Neural progenitor cell (in vitro differentiated cells): Measurements from ENCODE around the gene OVOL1. TPM values are rescaled to one million over a fixed set of nuclear protein-coding genes. Genes with fewer than 3 reads are reported as not detected.

Experiments
- DNase-seq: peaks from one replicate; pipeline ENCODE4 v3.0.0-alpha.2; 2016; ENCODE audit warnings: low spot score
- H2AFZ ChIP-seq: fragments of 200-600 bp; sonication (generic); replicated peaks from 2 replicates; pipeline ENCODE4 v1.6.1; 2016; ENCODE audit warnings: antibody characterized with exemption
- H3F3A ChIP-seq: fragments of 200-600 bp; sonication (generic); 2 replicates; pipeline ENCODE4 v1.6.1; 2016; ENCODE audit warnings: antibody characterized with exemption, low read depth
- H3K27ac ChIP-seq: fragments of 200-600 bp; sonication (generic); 2 replicates; pipeline ENCODE4 v1.5.1; 2016; ENCODE audit warnings: mild to moderate bottlenecking
- H3K27me3 ChIP-seq: fragments of 200-600 bp; sonication (generic); 2 replicates; pipeline ENCODE4 v1.6.1; 2016; ENCODE audit warnings: mild to moderate bottlenecking, moderate library complexity
- H3K36me3 ChIP-seq: fragments of 200-600 bp; sonication (generic); 2 replicates; pipeline ENCODE4 v1.5.1; 2016
- H3K4me1 ChIP-seq: fragments of 200-600 bp; sonication (generic); 2 replicates; pipeline ENCODE4 v1.6.1; 2016; ENCODE audit warnings: mixed run types
- H3K4me2 ChIP-seq: fragments of 200-600 bp; sonication (generic); 2 replicates; pipeline ENCODE4 v1.6.1; 2016
- H3K4me3 ChIP-seq: fragments of 200-600 bp; sonication (generic); 2 replicates; pipeline ENCODE4 v1.5.1; 2016
- H3K79me2 ChIP-seq: fragments of 200-600 bp; sonication (generic); 2 replicates; pipeline ENCODE4 v1.6.1; 2016; ENCODE audit warnings: low read depth
- H3K9ac ChIP-seq: fragments of 200-600 bp; sonication (generic); 2 replicates; pipeline ENCODE4 v1.6.1; 2016
- H3K9me3 ChIP-seq: fragments of 200-600 bp; sonication (generic); 2 replicates; pipeline ENCODE4 v1.5.1; 2016; ENCODE audit warnings: low read depth
- H4K20me1 ChIP-seq: fragments of 200-600 bp; sonication (generic); 2 replicates; pipeline ENCODE4 v1.6.1; 2016; ENCODE audit warnings: low read depth
- H3K27ac Mint-ChIP-seq: 3 replicates; pipeline ENCODE4 v1.8.0; 2021; ENCODE audit warnings: mixed read lengths
- H3K27me3 Mint-ChIP-seq: 2 replicates; pipeline ENCODE4 v1.8.0; 2022; ENCODE audit warnings: low read depth, mild to moderate bottlenecking, inconsistent platforms, moderate library complexity, mixed read lengths; ENCODE audit not compliant: insufficient read depth
- H3K36me3 Mint-ChIP-seq: 3 replicates; pipeline ENCODE4 v1.8.0; 2021; ENCODE audit warnings: mixed read lengths
- H3K4me1 Mint-ChIP-seq: 3 replicates; pipeline ENCODE4 v1.8.0; 2021; ENCODE audit warnings: mixed read lengths
- H3K4me3 Mint-ChIP-seq: 3 replicates; pipeline ENCODE4 v1.8.0; 2021; ENCODE audit warnings: mild to moderate bottlenecking, moderate library complexity, mixed read lengths
- H3K9me3 Mint-ChIP-seq: 3 replicates; pipeline ENCODE4 v1.8.0; 2020; ENCODE audit warnings: mixed read lengths
- CTCF ChIP-seq: fragments of 200-600 bp; sonication (generic); IDR thresholded peaks from 2 replicates; pipeline ENCODE4 v1.5.1; 2017; ENCODE audit warnings: antibody characterized with exemption, mild to moderate bottlenecking
- EZH2 ChIP-seq: fragments of 200-600 bp; sonication (generic); IDR thresholded peaks from 2 replicates; pipeline ENCODE4 v1.6.1; 2017; ENCODE audit warnings: antibody characterized with exemption, mild to moderate bottlenecking, moderate library complexity
- EZH2phosphoT487 ChIP-seq: fragments of 200-600 bp; sonication (generic); IDR thresholded peaks from 2 replicates; pipeline ENCODE4 v1.6.1; 2017; ENCODE audit warnings: antibody characterized with exemption
- total RNA-seq: library from RNA; depleted of rRNA; stranded (reverse); fragments of >200 nt; gene quantifications from 2 replicates; pipeline ENCODE4 v1.2.3, GENCODE V29; 2015; ENCODE audit warnings: low replicate concordance

The OVOL1 gene
- total RNA-seq, 1 donor from 2014 or later, result not detected

DNA sequence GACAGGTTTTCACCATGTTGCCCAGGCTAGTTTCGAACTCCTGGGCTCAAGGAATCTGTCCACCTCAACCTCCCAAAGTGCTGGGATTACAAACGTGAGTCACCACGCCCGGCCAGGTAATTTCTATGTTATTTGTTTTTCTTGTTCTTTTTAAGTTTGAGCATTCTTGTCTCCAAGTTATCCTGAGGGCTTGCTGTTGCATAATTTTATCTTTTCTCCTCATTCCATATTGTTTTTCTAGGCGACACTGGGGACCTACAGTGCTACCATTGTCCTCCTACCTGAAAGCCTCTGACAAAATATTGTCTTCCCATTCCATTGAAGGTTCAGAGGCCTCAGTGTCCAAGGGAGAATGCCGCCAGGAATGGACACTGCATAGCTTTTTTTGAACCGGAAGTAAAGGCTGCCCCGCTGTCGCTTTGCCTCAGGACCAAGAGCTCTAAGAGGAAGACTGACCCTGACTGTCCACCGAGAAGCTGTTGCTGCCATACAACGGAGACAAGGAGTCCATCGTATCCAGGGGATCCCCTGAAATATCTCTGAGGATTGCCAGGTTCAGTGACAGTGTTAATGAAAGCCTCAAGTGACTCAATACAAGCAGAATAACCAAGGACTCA is 15.8 kb upstream of the OVOL1 start:
- H3K36me3 Mint-ChIP-seq, result peaks cover 5% of the 10 kb centered on the region
- H3K4me3 Mint-ChIP-seq, result no peak overlapping the region
- no peak overlapping the region for H3K9ac ChIP-seq
- no peaks in the 10 kb centered on the region for H3K9me3 ChIP-seq
- TF ChIP-seq EZH2phosphoT487 (no peak), CTCF (no peak), EZH2 (no peak)
- H3K4me2 ChIP-seq, result no peak overlapping the region
- H3F3A ChIP-seq, result no peaks in the 10 kb centered on the region
- H4K20me1 ChIP-seq, result no peaks in the 10 kb centered on the region
- no peaks in the 10 kb centered on the region for H3K36me3 ChIP-seq
- no peak overlapping the region for H3K27ac ChIP-seq
- no peaks in the 10 kb centered on the region for H3K4me1 ChIP-seq
- H3K79me2 ChIP-seq, result no peaks in the 10 kb centered on the region
- no peaks in the 10 kb centered on the region for H3K4me1 Mint-ChIP-seq
- no peak overlapping the region for H3K4me3 ChIP-seq
- H2AFZ ChIP-seq, result no peak overlapping the region
- H3K27me3 ChIP-seq, result no peaks in the 10 kb centered on the region
- no peak for DNase-seq
- H3K27me3 Mint-ChIP-seq, result peaks cover 3% of the 10 kb centered on the region
- no peaks in the 10 kb centered on the region for H3K9me3 Mint-ChIP-seq
- no peak overlapping the region for H3K27ac Mint-ChIP-seq

DNA sequence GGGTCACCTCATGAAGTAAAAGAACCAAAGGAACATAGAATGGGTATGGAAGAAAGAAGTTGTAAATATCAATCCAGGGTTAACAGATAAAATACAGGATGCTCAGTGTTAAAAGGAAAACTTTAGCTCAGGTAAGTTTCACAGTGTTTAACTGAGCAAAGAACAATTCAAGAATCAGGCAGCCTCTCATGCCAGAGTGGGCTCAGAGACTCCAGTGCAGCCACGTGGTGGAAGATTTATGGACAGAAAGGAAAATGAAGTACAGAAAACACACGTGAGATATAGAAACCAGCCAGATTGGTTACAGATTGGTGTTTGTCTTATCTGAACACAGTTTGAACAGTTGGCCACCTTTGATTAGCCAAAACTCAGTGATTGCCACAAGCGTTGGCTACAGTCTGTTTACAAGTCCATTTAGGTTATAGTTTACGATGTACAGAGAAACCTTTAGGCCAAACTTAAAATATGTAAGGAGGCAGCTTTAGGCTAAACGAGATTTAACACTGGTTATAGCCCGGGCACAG is 15.2 kb upstream of the OVOL1 start:
- Histone ChIP-seq H3K4me3 (no peak overlapping the region), H3K9ac (no peak overlapping the region), H3K79me2 (no peaks in the 10 kb centered on the region), H3K9me3 (no peaks in the 10 kb centered on the region), H2AFZ (no peak overlapping the region), H3K4me1 (no peaks in the 10 kb centered on the region), H3K27me3 (no peaks in the 10 kb centered on the region), H3K36me3 (no peaks in the 10 kb centered on the region), H3K4me2 (no peak overlapping the region), H4K20me1 (no peaks in the 10 kb centered on the region), H3F3A (no peaks in the 10 kb centered on the region), H3K27ac (no peak overlapping the region)
- Mint-ChIP-seq H3K27ac (no peak overlapping the region), H3K36me3 (peaks cover 7% of the 10 kb centered on the region), H3K4me3 (no peak overlapping the region), H3K4me1 (no peaks in the 10 kb centered on the region), H3K27me3 (peaks cover 3% of the 10 kb centered on the region), H3K9me3 (no peaks in the 10 kb centered on the region)
- TF ChIP-seq CTCF (no peak), EZH2 (no peak), EZH2phosphoT487 (no peak)
- no peak for DNase-seq

GRCh38 chr11:65773784-65774411 is 13.0 kb upstream of the OVOL1 start:
- Histone ChIP-seq H3K9me3 (no peaks in the 10 kb centered on the region), H2AFZ (no peak overlapping the region), H3K4me1 (no peaks in the 10 kb centered on the region), H3K79me2 (no peaks in the 10 kb centered on the region), H3F3A (no peaks in the 10 kb centered on the region), H3K36me3 (no peaks in the 10 kb centered on the region), H3K4me3 (no peak overlapping the region), H3K27me3 (no peaks in the 10 kb centered on the region), H3K4me2 (no peak overlapping the region), H3K9ac (no peak overlapping the region), H3K27ac (no peak overlapping the region), H4K20me1 (no peaks in the 10 kb centered on the region)
- no peak overlapping the region for H3K27ac Mint-ChIP-seq
- no peak overlapping the region for H3K4me3 Mint-ChIP-seq
- TF ChIP-seq EZH2 (no peak), EZH2phosphoT487 (no peak), CTCF (no peak)
- DNase-seq, result no peak
- H3K27me3 Mint-ChIP-seq, result peaks cover 3% of the 10 kb centered on the region
- no peaks in the 10 kb centered on the region for H3K9me3 Mint-ChIP-seq
- H3K4me1 Mint-ChIP-seq, result no peaks in the 10 kb centered on the region
- peaks cover 7% of the 10 kb centered on the region for H3K36me3 Mint-ChIP-seq
